Choroid plexus epithelial cell (primary cell): Measurements from ENCODE around the gene RAMP3.

Experiments
- DNase-seq: peaks from one replicate; pipeline ENCODE4 v3.0.0-alpha.2; 2010; ENCODE audit warnings: low read depth
- H3K4me3 ChIP-seq: 2 replicates; pipeline ENCODE4 v1.5.1; 2011; ENCODE audit warnings: low read depth, mild to moderate bottlenecking, control low read depth, low read length, moderate library complexity
- CTCF ChIP-seq: conservative IDR thresholded peaks from 2 replicates; pipeline ENCODE4 v1.5.1; 2011; ENCODE audit warnings: low read depth, mild to moderate bottlenecking, control low read depth, inconsistent platforms, low read length, moderate library complexity

The RAMP3 gene

GRCh38 chr7:45143616-45144015 lies 14.0 kb upstream of the RAMP3 start:
- TF ChIP-seq CTCF, result no peak
- DNase-seq, result peak; percentile 20
- no peak overlapping the region for H3K4me3 ChIP-seq

GRCh38 chr7:45145881-45146280 lies 11.7 kb upstream of the RAMP3 start:
- no peak for DNase-seq
- TF ChIP-seq CTCF, result no peak
- H3K4me3 ChIP-seq, result no peak overlapping the region

- H3K4me3 ChIP-seq, result no peak overlapping the region
- no peak for TF ChIP-seq CTCF
- no peak for DNase-seq
These were observed 10.8 kb upstream of the RAMP3 start for GRCh38 chr7:45146531-45147379.

GRCh38 chr7:45147858-45148652 lies 9.5 kb upstream of the RAMP3 start:
- no peak overlapping the region for H3K4me3 ChIP-seq
- no peak for DNase-seq
- no peak for TF ChIP-seq CTCF

GRCh38 chr7:45148653-45148973 lies 9.0 kb upstream of the RAMP3 start:
- no peak for DNase-seq
- no peak overlapping the region for H3K4me3 ChIP-seq
- no peak for TF ChIP-seq CTCF

GRCh38 chr7:45149606-45150005 lies 8.0 kb upstream of the RAMP3 start:
- TF ChIP-seq CTCF, result no peak
- H3K4me3 ChIP-seq, result no peak overlapping the region
- no peak for DNase-seq
